GM18867 (cell line): ENCODE data around the gene SORCS2.
"Not testable (repeated sequence)": the region's sequence is repeated elsewhere in the genome, so short reads cannot be mapped to it uniquely, and the experiment has no call there.

Source experiments
- ATAC-seq: cut with Tn5 transposase; IDR thresholded peaks from one replicate; pipeline ENCODE4 v1.9.1; 2021; ENCODE audit warnings: mild to moderate bottlenecking, moderate library complexity; ENCODE audit not compliant: unreplicated experiment

The SORCS2 gene

GRCh38 chr4:7198440-7199128 is 6.2 kb downstream of the SORCS2 start:
- ATAC-seq = no peak

- ATAC-seq = no peak
Measured at GRCh38 chr4:7199129-7199725, 6.9 kb downstream of the SORCS2 start.

GRCh38 chr4:7199771-7200441 is 7.6 kb downstream of the SORCS2 start:
- no peak for ATAC-seq

- ATAC-seq = no peak
Measured at GRCh38 chr4:7200801-7201200, 8.5 kb downstream of the SORCS2 start.

DNA sequence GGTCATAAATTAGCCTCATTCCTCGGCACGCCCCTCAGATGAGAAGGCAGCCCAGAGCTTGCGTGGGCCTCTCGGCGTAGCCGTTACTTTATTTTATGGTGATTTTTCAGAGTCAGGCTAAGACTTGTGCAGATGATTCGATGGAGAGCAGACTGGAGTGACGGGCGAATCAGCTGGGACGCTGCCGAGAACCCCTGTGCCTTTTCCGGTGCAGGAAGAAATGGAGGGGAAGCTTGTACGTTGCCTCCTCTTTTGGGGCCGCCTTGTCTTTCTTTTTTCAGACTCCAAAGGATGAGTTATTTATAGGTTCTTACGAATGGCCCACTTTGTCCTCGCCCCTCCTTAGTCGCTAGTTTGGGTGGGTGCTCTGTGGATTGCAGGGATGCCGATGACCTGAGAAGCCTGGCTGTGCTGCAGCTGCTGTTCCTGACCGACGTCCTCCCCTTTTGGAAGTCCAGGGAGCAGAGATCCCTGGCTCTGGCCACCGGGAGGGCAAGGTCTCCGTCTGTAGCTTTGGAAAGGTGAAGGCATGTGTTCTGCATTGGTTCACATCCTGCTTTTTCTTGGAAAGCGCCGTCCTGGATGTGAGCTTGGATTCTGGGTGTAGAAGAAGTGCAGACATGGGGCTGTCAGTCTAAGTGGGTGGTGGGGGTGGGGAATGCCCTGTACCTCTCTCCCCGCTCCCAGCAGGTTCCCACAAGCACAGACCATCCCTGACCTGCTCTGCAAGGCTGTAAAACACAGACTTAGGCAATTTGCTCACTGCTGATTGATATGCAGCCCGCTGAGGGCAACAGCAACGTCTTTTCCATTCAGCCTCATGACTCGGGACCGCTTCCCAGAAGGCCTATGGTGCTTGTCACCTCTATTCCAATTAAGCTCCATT is 9.3 kb downstream of the SORCS2 start:
- no peak for ATAC-seq

DNA sequence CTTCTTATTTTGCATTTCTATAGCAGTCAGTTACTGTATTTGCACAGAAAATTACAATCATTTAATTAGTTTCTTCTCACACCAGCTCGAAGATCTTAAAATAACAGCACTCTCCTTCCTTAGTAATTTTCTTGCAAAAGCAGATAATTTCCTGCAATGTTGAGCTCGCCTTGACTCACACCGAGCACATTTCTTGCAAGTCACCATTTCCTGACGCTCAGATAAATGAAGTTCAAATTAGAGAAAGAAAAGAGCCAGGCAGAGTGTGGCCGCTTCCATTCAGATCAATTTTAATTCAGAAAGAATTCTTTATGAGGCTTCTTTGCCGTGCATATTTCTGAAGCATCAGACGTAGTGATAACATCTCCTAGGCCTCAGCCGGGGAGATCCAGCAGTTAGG is 10.1 kb downstream of the SORCS2 start:
- no peak for ATAC-seq

- no peak for ATAC-seq
Measured at GRCh38 chr4:7204656-7205387, 12.5 kb downstream of the SORCS2 start.

DNA sequence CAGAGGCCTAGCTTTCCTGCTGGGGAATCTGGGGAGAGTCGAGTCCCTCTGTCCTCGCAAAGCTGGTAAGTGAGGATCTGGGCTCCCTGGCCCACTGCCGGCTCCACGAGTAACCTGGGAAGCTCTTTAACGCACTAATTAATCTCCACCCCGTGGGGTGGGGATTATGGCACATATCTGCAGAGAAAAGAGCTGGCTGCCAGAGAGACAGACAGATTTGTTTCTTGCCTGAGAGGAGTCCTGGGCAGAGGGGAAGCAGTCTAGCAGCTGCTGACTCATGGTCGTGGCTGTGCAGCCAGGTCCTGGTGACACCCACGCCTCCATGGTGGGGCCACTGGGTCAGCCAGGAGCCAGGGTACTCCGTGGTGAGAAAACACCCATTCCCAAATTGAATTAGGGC is 14.0 kb downstream of the SORCS2 start:
- ATAC-seq = no peak

- ATAC-seq = no peak
Measured at GRCh38 chr4:7206911-7207567, 14.7 kb downstream of the SORCS2 start.

DNA sequence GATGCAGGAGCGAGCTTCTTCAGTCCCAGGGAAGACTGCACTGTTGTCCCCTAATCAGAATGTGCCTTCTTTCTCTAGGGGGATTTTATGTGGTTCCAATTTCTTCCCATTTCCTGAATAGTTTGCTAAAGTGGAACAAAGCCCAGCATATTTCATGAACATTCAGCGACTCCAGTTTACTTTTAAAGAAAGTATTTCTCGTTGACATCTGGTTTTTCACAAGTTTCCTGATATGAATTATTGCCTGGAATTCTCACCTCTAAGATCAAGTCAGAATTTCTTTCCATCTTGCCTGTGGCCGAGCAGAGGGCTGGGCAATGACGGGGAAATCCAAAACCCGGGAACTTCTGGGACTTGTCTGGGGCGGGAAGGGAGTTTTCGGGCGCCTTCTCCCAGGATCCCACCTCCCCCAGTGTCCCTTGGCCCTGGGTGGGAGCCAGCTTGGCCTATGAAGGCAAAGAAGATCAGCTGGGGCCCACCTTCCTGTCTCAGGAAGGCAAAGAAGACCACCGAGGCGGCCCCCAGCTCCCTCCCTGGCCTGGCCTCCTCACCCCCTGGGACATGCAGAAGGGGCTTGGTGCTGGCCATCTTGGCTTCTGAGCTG is 15.4 kb downstream of the SORCS2 start:
- no peak for ATAC-seq

DNA sequence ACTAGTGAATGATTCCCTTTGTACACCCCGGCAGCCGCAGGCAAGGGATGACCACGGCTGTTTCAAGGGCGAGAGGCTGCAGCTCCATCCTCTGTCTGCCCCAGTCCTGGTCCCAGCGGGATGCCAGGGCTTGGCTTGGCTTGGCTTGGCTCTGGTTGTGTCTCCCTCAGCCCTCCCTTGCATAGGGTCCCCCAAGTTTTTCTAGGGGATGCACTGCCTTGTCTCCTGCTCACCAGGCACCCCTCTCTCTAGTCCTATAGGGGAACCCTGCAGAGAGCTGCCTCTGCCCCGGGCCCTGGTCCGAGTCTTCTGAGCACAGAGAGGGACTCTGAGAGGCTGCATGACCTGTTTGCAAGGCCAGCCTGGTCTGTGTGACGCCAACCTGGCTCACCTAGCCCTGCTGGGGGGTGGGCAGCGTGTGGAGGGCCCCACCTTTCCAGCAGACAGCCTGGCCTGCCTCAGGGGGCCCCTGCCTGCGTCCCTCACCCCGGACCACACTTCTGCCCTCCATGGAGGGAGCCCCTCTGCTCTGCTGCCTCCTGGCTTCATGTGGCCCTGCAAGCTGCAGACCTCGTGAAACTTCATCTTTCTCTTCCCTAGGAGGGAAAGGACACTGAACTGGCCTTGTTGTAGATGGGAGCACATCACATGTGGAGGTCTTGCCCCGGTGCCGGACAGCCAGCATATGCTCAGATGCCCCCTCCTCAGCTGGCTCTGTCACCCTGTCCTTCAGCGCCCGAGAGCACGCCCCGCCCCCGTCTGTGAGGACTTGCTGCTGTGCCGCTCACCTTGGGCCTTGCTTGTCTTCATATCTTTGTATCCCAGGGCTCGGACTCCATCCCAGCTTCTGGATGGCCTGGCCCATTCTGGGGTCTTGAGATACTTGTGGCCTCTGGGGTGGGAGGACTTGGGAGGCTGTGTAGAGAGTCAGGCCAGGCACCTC is 16.4 kb downstream of the SORCS2 start:
- no peak for ATAC-seq

DNA sequence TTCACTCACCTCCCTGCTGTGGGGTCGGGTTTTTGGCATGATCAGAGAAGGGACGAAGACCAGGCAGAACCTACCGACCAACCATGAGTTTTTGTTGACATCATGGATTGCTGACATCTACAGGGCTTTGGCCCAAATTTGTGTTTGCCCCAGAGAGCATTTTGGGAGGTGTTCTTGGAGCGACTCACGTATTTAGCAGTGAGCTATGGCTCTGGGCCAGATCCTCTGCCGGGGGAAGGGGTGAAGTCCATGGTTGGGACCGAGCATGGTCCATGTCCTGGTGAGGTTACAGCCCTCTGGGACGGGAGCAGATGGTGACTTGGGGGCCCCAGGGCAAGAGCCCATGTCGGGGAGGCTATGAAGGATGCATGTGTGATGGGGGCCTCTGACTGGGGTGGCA is 17.4 kb downstream of the SORCS2 start:
- no peak for ATAC-seq

GRCh38 chr4:7210824-7211223 is 18.5 kb downstream of the SORCS2 start:
- ATAC-seq = no peak

DNA sequence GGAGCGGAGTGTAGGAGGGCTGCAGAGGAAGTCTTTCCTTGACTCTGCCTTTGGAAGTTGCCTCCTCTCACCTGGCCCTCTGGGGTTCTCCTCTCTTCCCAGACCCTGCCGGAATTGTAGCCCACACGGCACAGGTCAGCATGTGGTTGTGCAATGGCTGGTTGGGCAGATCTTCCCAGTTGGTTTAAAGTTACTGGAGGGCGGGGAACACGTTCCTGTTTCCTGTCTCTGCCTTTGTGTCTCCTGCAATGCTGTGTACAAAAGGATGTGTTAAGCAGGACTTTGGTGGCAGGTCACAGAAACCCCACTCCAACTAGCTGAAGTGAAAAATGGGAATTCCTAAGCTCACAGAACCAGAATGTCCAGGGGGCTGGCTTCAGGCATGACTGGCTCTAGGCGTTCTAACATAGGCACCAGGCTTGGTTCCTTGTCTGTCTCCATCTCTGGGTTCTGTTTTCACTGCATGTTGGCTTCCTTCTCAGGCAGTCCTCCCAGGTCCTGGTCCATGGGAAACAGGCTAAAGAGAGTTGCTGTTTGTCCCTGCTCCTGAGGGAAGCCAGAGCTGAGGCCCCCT is 19.9 kb downstream of the SORCS2 start:
- ATAC-seq = no peak

- ATAC-seq = no peak
Measured at GRCh38 chr4:7212921-7213320, 20.6 kb downstream of the SORCS2 start.

GRCh38 chr4:7213807-7214206 is 21.5 kb downstream of the SORCS2 start:
- ATAC-seq = no peak

DNA sequence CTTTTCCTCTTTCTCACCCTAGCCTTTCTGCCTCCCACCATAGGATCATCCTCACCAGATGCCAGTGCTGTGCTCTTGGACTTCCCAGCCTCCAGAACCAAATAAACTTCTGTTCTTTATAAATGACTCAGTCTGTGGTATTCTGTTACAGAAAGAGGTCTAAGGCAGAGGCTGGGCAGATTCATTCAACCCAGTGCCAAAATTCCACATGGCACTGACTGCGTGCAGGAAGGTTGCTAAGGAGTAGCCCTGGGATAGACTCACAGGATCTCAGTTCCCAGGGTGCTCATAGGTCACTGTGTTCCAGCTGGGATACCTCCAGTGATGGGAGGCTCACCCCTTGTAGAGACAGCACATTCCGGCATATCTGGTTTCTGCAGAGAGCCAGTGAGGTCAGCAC is 22.0 kb downstream of the SORCS2 start:
- no peak for ATAC-seq

DNA sequence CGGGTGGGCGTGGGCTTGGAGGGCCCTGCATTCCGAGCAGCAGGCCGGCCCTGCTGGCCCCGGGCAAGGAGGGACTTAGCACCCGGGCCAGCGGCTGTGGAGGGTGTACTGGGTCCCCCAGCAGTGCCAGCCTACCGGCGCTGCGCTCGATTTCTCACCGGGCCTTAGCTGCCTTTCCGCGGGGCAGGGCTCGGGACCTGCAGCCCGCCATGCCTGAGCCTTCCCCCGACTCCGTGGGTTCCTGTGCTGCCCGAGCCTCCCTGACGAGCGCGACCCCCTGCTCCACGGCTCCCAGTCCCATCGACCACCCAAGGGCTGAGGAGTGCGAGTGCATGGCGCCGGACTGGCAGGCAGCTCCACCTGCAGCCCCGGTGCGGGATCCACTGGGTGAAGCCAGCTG is 22.8 kb downstream of the SORCS2 start:
- not testable (repeated sequence) for ATAC-seq
